ENCODE results near the gene CKM.

DNA sequence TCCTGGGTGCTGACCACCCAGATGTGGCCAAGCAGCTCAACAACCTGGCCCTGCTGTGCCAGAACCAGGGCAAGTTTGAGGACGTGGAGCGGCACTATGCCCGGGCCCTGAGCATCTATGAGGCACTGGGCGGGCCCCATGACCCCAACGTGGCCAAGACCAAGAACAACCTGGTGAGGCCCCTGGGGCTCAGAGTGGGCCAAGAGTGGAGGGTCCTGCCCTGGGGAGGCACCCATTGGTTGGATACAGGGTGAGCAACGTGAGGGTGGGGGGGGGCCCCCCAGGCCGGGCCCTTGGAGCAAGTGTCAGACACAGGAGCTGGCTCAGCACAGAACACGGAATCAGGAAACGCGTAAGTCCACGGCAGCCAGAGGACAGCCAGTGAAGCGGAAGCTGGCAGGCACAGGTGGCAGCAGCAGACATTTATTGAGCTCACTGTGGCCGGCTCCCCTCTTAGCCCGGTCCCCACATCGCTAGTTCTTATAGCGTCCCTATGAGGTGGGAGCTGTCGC lies 26.8 kb upstream of the CKM start:
- TF ChIP-seq, protein P1, sequence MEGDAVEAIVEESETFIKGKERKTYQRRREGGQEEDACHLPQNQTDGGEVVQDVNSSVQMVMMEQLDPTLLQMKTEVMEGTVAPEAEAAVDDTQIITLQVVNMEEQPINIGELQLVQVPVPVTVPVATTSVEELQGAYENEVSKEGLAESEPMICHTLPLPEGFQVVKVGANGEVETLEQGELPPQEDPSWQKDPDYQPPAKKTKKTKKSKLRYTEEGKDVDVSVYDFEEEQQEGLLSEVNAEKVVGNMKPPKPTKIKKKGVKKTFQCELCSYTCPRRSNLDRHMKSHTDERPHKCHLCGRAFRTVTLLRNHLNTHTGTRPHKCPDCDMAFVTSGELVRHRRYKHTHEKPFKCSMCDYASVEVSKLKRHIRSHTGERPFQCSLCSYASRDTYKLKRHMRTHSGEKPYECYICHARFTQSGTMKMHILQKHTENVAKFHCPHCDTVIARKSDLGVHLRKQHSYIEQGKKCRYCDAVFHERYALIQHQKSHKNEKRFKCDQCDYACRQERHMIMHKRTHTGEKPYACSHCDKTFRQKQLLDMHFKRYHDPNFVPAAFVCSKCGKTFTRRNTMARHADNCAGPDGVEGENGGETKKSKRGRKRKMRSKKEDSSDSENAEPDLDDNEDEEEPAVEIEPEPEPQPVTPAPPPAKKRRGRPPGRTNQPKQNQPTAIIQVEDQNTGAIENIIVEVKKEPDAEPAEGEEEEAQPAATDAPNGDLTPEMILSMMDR (IDR thresholded peaks at IDR 0.05), result no peak
- no peak for TF ChIP-seq POLR2A (IDR thresholded peaks at IDR 0.05; ENCODE audit: low read depth)
- no peak for TF ChIP-seq POLR2AphosphoS5 (IDR thresholded peaks at IDR 0.05)
- TF ChIP-seq EP300 (IDR thresholded peaks at IDR 0.05), result no peak
